Endothelial cell of umbilical vein (primary cell): ENCODE results near the gene CTBS.

Experiments used
- CTCF ChIP-seq, 2 donors: IDR thresholded peaks; 1 replicate in 1 of 2; 2 replicates in 1 of 2; pipeline ENCODE4 v1.5.1; 2011; ENCODE audit warnings: low read length in 2 of 2, mild to moderate bottlenecking in 2 of 2, moderate library complexity in 2 of 2, control low read depth in 1 of 2, inconsistent platforms in 1 of 2, low read depth in 1 of 2; ENCODE audit not compliant: insufficient read depth in 1 of 2; ENCODE audit errors: extremely low read depth in 1 of 2
- EZH2 ChIP-seq: IDR thresholded peaks from 2 replicates; pipeline ENCODE4 v1.6.1; 2012; ENCODE audit warnings: borderline replicate concordance, low read depth, mild to moderate bottlenecking, moderate library complexity, low read length, inconsistent platforms; ENCODE audit not compliant: severe bottlenecking
- TF ChIP-seq, protein P1 (sequence below): IDR thresholded peaks from 2 replicates; pipeline ENCODE4 v1.6.1; 2011; ENCODE audit not compliant: insufficient read depth, insufficient read length

- TF ChIP-seq CTCF (IDR thresholded peaks at IDR 0.05; ENCODE audit: extremely low read depth in 1 of 2, insufficient read depth in 1 of 2, low read depth in 1 of 2, low read length in 2 of 2) (no peak), EZH2 (no peak)
- TF ChIP-seq, protein P1, sequence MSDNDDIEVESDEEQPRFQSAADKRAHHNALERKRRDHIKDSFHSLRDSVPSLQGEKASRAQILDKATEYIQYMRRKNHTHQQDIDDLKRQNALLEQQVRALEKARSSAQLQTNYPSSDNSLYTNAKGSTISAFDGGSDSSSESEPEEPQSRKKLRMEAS: no peak
These were observed 43.1 kb upstream of the CTBS start for GRCh38 chr1:84617349-84617748.
